HepG2 (cell line): ENCODE data around the gene PRSS21. TPM values are rescaled to one million over a fixed set of nuclear protein-coding genes. Genes with fewer than 3 reads are reported as not detected.

Experiments used
- ATAC-seq: fragments of 200-7000 bp; cut with Tn5 transposase; 3 replicates; pipeline ENCODE4 v1.9.1; 2020; ENCODE audit warnings: mild to moderate bottlenecking, moderate library complexity
- BruUV-seq: library from RNA; stranded (reverse); fragments of 400-500 nt; replicated peaks from 2 replicates; lab custom pipeline; 2021; lab: Mats Ljungman, UMichigan
- CTCF ChIA-PET: fragments of 300-600 bp; formaldehyde crosslinking; extraction: SDS; loops from one replicate; lab custom pipeline; 2021; ENCODE audit warnings: low total read pairs, inconsistent platforms, low intra/inter-chr PET ratio; lab: Yijun Ruan, JAX
- POLR2A ChIA-PET: fragments of 350-600 bp; sonication (Branson Sonifier 250); formaldehyde crosslinking; loops from one replicate; lab custom pipeline; 2020; ENCODE audit warnings: antibody characterized with exemption, inconsistent platforms; lab: Yijun Ruan, JAX
- DNase-seq: peaks from one replicate; pipeline ENCODE4 v3.0.0-alpha.2; 2015; ENCODE audit warnings: low spot score
- FAIRE-seq: peaks from 3 replicates; lab custom pipeline; 2011; peaks lifted over from hg19 to GRCh38; lab: Jason Lieb, UNC
- H2AFZ ChIP-seq: one replicate; pipeline ENCODE4 v1.6.1; 2011; ENCODE audit warnings: low read length, inconsistent platforms
- H3K27ac ChIP-seq: fragments of 300-600 bp; 3 replicates; pipeline ENCODE4 v1.8.0; 2011; ENCODE audit warnings: mixed run types, mild to moderate bottlenecking, mixed read lengths, low read length, inconsistent platforms; ENCODE audit not compliant: insufficient read depth; ENCODE audit errors: extremely low read length
- H3K27me3 ChIP-seq, 2 experiments: fragments of 200-600 bp in 1 of 2; 2 replicates in 1 of 2; 3 replicates in 1 of 2; pipeline versions ENCODE4 v1.6.0 to v1.8.0; 2011; ENCODE audit warnings: low read length in 2 of 2, mild to moderate bottlenecking in 2 of 2, moderate library complexity in 2 of 2, inconsistent platforms in 1 of 2; ENCODE audit not compliant: insufficient read depth in 2 of 2, control insufficient read depth in 1 of 2
- H3K36me3 ChIP-seq, 2 experiments: fragments of 200-600 bp in 1 of 2; replicated peaks in 1 of 2; 2 replicates in 1 of 2; 3 replicates in 1 of 2; pipeline versions ENCODE4 v1.5.1 to v1.8.0; 2011; ENCODE audit warnings: low read length in 2 of 2, inconsistent platforms in 1 of 2; ENCODE audit not compliant: insufficient read depth in 2 of 2, control insufficient read depth in 1 of 2
- H3K4me1 ChIP-seq: 2 replicates; pipeline ENCODE4 v1.5.1; 2012; ENCODE audit warnings: low read length, inconsistent platforms; ENCODE audit not compliant: insufficient read depth
- H3K4me2 ChIP-seq: 2 replicates; pipeline ENCODE4 v1.6.0; 2011; ENCODE audit warnings: low read depth, low read length, inconsistent platforms
- H3K4me3 ChIP-seq, 3 experiments: fragments of 200-600 bp in 1 of 3; sonication (generic), shearing (Covaris generic) in 1 of 3; replicated peaks in 1 of 3; 2 replicates each; pipeline ENCODE4 v1.5.1; 2011 to 2016; ENCODE audit warnings: low read length in 3 of 3, inconsistent platforms in 2 of 3, low read depth in 2 of 3, mild to moderate bottlenecking in 2 of 3, control low read depth in 1 of 3, mixed read lengths in 1 of 3; ENCODE audit not compliant: insufficient read depth in 1 of 3
- H3K79me2 ChIP-seq: one replicate; pipeline ENCODE4 v1.6.1; 2011; ENCODE audit warnings: low read length, inconsistent platforms; ENCODE audit not compliant: insufficient read depth
- H3K9ac ChIP-seq: 2 replicates; pipeline ENCODE4 v1.6.0; 2011; ENCODE audit warnings: mild to moderate bottlenecking, low read depth, low read length, inconsistent platforms; ENCODE audit not compliant: insufficient read depth
- H3K9me3 ChIP-seq: 2 replicates; pipeline ENCODE4 v1.5.1; 2012; ENCODE audit warnings: mild to moderate bottlenecking, low read length
- H4K20me1 ChIP-seq: 2 replicates; pipeline ENCODE4 v1.6.0; 2011; ENCODE audit warnings: inconsistent platforms, mild to moderate bottlenecking, low read length, moderate library complexity; ENCODE audit not compliant: insufficient read depth
- SP1 ChIP-seq, 2 experiments: fragments of 450-650 bp in 1 of 2; sonication (generic) in 1 of 2; formaldehyde crosslinking in 1 of 2; IDR thresholded peaks; 2 replicates each; pipeline versions ENCODE4 v1.4.0 to v1.6.1; 2016 to 2020; ENCODE audit warnings: missing genetic modification reagents in 1 of 2
- ZNF883 ChIP-seq: sonication (generic); formaldehyde crosslinking; IDR thresholded peaks from 2 replicates; pipeline ENCODE4 v1.5.1; 2020; ENCODE audit warnings: mild to moderate bottlenecking, missing genetic modification reagents; ENCODE audit errors: not compliant biosample characterization
- WGBS: methylation state at CpG from one replicate; pipeline ENCODE4 v1.1.6; 2017; ENCODE audit warnings: low lambda C conversion rate; 5-methylcytosine and 5-hydroxymethylcytosine counted together
- in situ Hi-C: cut with HindIII; loops from 2 replicates; pipeline ENCODE4 v1.10.0; 2017; ENCODE audit warnings: low pct_unique_long_range_greater_than_20kb; ENCODE audit not compliant: extremely low pct_ligation_motif_present
- intact Hi-C: fragments of 100-400 bp; cut with micrococcal nuclease; formaldehyde crosslinking; loops from one replicate; pipeline ENCODE4 v1.10.0; 2022; ENCODE audit not compliant: unreplicated experiment
- polyA plus RNA-seq, 8 experiments: library from polyadenylated mRNA; depleted of rRNA in 3 of 8; stranded (reverse) in 7 of 8; unstranded in 1 of 8; fragments of >200 nt; fragmentation: Illumina TruSeq in 4 of 8; extraction: Trizol in 4 of 8; gene quantifications; 2 replicates each; pipeline versions ENCODE4 v1.2.1 to v1.2.3, GENCODE V29; 2011 to 2016; ENCODE audit warnings: low read depth in 4 of 8, missing spikeins in 1 of 8, mixed read lengths in 1 of 8; ENCODE audit not compliant: insufficient read depth in 1 of 8
- total RNA-seq, 5 experiments: library from RNA; depleted of rRNA; stranded (reverse); fragments of >200 nt; fragmentation: Illumina TruSeq; extraction: Trizol; gene quantifications; 2 replicates each; pipeline ENCODE4 v1.2.3, GENCODE V29; 2016; ENCODE audit warnings: low read depth in 1 of 5
- TF ChIP-seq, protein P1 (sequence below): sonication (generic); formaldehyde crosslinking; IDR thresholded peaks from 2 replicates; pipeline ENCODE4 v1.4.0; 2020; ENCODE audit warnings: missing genetic modification reagents, borderline replicate concordance
- TF ChIP-seq, protein P2 (sequence below): sonication (generic); formaldehyde crosslinking; IDR thresholded peaks from 2 replicates; pipeline ENCODE4 v1.8.0; 2022; ENCODE audit warnings: mild to moderate bottlenecking, missing genetic modification reagents, moderate library complexity

PRSS21 gene
- total and polyA plus RNA-seq, 2 of the 13 experiments (the other 11 are each of a cell fraction or from before 2014, with no cell fraction given): not detected

DNA sequence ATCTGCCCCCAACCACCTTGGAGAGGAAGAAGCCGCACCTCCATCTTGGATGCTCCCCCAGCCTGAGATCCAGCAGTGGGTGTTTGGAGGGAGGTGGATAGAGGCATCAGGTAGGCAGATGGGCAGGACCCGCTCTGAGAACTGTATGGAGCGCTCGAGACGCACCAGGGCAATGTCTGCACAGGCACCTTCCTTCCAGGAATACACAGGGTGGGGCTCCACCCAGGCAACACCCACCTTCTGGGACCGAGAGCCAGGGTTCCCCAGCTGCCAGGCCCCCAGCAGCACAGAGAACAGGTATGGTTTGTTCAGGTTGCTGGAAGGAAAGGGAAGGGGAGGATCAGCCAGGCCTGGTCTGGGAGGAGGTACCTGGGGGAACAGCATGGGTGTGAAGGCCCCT, 38.5 kb downstream of the PRSS21 start:
- CTCF ChIA-PET: interaction anchor here (1.3 to 4.2 kb wide), 3 partner anchors 13 to 71 kb away, joined by 9 to 30 read pairs (median 11); no protein-coding TSS in a partner anchor
- Histone ChIP-seq H3K27ac (no peak overlapping the region), H3K9me3 (peaks cover 6% of the 10 kb centered on the region; the same call in 1 of the 2 replicates), H3K4me2 (no peak overlapping the region), H3K4me3 (no peak overlapping the region), H4K20me1 (no peaks in the 10 kb centered on the region), H3K27me3 (peaks cover 2 to 3% of the 10 kb centered on the region in 2 experiments; a peak in 3 of 5 replicates), H2AFZ (no peak overlapping the region)
- in situ Hi-C loops: no loop called here
- no peak for DNase-seq
- no TSS peak for BruUV-seq
- no peak for ATAC-seq
- 66% methylated on average over 4 of the region's 6 CpGs for WGBS
- TF ChIP-seq, protein P1, sequence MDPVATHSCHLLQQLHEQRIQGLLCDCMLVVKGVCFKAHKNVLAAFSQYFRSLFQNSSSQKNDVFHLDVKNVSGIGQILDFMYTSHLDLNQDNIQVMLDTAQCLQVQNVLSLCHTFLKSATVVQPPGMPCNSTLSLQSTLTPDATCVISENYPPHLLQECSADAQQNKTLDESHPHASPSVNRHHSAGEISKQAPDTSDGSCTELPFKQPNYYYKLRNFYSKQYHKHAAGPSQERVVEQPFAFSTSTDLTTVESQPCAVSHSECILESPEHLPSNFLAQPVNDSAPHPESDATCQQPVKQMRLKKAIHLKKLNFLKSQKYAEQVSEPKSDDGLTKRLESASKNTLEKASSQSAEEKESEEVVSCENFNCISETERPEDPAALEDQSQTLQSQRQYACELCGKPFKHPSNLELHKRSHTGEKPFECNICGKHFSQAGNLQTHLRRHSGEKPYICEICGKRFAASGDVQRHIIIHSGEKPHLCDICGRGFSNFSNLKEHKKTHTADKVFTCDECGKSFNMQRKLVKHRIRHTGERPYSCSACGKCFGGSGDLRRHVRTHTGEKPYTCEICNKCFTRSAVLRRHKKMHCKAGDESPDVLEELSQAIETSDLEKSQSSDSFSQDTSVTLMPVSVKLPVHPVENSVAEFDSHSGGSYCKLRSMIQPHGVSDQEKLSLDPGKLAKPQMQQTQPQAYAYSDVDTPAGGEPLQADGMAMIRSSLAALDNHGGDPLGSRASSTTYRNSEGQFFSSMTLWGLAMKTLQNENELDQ: no peak
- no peak for TF ChIP-seq ZNF883 (CRISPR knock-in tag)
- TF ChIP-seq, protein P2, sequence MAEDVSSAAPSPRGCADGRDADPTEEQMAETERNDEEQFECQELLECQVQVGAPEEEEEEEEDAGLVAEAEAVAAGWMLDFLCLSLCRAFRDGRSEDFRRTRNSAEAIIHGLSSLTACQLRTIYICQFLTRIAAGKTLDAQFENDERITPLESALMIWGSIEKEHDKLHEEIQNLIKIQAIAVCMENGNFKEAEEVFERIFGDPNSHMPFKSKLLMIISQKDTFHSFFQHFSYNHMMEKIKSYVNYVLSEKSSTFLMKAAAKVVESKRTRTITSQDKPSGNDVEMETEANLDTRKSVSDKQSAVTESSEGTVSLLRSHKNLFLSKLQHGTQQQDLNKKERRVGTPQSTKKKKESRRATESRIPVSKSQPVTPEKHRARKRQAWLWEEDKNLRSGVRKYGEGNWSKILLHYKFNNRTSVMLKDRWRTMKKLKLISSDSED (CRISPR knock-in tag): no peak
- no peak for TF ChIP-seq SP1 (IDR thresholded peaks at IDR 0.05)
- TF ChIP-seq SP1 (CRISPR knock-in tag; IDR thresholded peaks at IDR 0.05): no peak
- TF ChIP-seq, all 625 proteins: peak for 0
- POLR2A ChIA-PET: interaction anchor here (2.1 kb wide), 1 partner anchor 13 kb away, joined by 11 read pairs; no protein-coding TSS in a partner anchor
- H3K36me3 ChIP-seq: no peaks in the 10 kb centered on the region
- peaks cover 16% of the 10 kb centered on the region for H3K4me1 ChIP-seq
- intact Hi-C loops: loop anchor here (2.0 kb wide), 1 partner anchor 17 kb away; no protein-coding TSS in a partner anchor
- no peak overlapping the region for H3K9ac ChIP-seq
- no peaks in the 10 kb centered on the region for H3K79me2 ChIP-seq
- no peak for FAIRE-seq
